C4-2B (cell line): ENCODE results near the gene ALX3.

Experiments used
- ZFX ChIP-seq: fragments of 450-650 bp; IDR thresholded peaks from 2 replicates; pipeline ENCODE4 v1.6.1; 2017
- TF ChIP-seq, protein P1 (sequence below): fragments of 450-650 bp; conservative IDR thresholded peaks from 2 replicates; pipeline ENCODE4 v1.5.1; 2017; ENCODE audit warnings: mild to moderate bottlenecking

- TF ChIP-seq, protein P1, sequence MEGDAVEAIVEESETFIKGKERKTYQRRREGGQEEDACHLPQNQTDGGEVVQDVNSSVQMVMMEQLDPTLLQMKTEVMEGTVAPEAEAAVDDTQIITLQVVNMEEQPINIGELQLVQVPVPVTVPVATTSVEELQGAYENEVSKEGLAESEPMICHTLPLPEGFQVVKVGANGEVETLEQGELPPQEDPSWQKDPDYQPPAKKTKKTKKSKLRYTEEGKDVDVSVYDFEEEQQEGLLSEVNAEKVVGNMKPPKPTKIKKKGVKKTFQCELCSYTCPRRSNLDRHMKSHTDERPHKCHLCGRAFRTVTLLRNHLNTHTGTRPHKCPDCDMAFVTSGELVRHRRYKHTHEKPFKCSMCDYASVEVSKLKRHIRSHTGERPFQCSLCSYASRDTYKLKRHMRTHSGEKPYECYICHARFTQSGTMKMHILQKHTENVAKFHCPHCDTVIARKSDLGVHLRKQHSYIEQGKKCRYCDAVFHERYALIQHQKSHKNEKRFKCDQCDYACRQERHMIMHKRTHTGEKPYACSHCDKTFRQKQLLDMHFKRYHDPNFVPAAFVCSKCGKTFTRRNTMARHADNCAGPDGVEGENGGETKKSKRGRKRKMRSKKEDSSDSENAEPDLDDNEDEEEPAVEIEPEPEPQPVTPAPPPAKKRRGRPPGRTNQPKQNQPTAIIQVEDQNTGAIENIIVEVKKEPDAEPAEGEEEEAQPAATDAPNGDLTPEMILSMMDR: no peak
- no peak for TF ChIP-seq ZFX
Measured at GRCh38 chr1:110048240-110048639, 22.2 kb downstream of the ALX3 start.
